Colonic mucosa (tissue), 4 donors: ENCODE measurements around the gene BBS1. TPM values are rescaled to one million over a fixed set of nuclear protein-coding genes. Genes with fewer than 3 reads are reported as not detected.
"Not testable (repeated sequence)": the region's sequence is repeated elsewhere in the genome, so short reads cannot be mapped to it uniquely, and the experiment has no call there.

Experiments
- DNase-seq: peaks from one replicate; pipeline ENCODE4 v3.0.0-alpha.2; 2020
- H3K27ac ChIP-seq: fragments of 200-600 bp; one replicate; pipeline ENCODE4 v1.8.0; 2021
- H3K27me3 ChIP-seq: fragments of 200-600 bp; one replicate; pipeline ENCODE4 v1.8.0; 2021
- H3K36me3 ChIP-seq: fragments of 200-600 bp; one replicate; pipeline ENCODE4 v1.8.0; 2021
- H3K4me1 ChIP-seq: fragments of 200-600 bp; one replicate; pipeline ENCODE4 v1.8.0; 2021; ENCODE audit warnings: mild to moderate bottlenecking
- H3K4me3 ChIP-seq: fragments of 200-600 bp; one replicate; pipeline ENCODE4 v1.8.0; 2021
- H3K9ac ChIP-seq, 2 donors: one replicate each; pipeline ENCODE4 v1.7.0; 2013; ENCODE audit warnings: control low read depth in 2 of 2, low read depth in 2 of 2, low read length in 2 of 2
- H3K9me3 ChIP-seq: fragments of 200-600 bp; one replicate; pipeline ENCODE4 v1.8.0; 2021
- intact Hi-C: fragments of 100-400 bp; cut with DNase I; formaldehyde crosslinking; loops from one replicate; pipeline ENCODE4 v1.14.1; 2022
- total RNA-seq, 2 donors: library from RNA; stranded (reverse); fragmentation: NEBNext Ultra II Directional in 1 of 2; extraction: Animal tissue kit (Norgen Biotek cat#: 25700) in 1 of 2; gene quantifications; one replicate each; pipeline ENCODE4 v1.2.1, GENCODE V29; 2021
- TF ChIP-seq, protein P1 (sequence below): fragments of 200-600 bp; IDR thresholded peaks from one replicate; pipeline ENCODE4 v1.8.0; 2022; ENCODE audit warnings: antibody characterized with exemption, mild to moderate bottlenecking
- donor health status: healthy.
- donor health status: DM: no; HTN: no; CAD: no.
- donor health status: DM: no; HTN: no; CAD: no.

BBS1 gene
- total RNA-seq, 2 donors from 2014 or later: 16.8 to 25.8 TPM

DNA sequence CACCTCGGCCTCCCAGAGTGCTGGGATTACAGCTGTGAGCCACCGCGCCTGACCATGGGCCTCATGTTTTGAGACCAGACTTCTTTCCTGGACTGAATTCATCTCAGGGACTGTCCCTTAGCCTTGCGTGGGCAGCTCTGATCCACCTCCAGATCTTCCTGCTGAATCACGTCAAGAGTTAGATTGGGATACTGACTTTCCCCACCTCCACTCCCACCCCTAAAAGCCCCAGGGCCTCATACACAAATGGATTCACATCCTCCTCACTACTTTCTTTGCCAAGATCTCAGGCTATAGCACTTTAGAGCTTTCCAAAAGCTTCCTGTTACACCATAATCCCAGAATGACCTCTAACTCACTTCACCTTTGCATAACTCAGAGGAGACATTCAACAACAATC is 70.4 kb downstream of the BBS1 start:
- no peak overlapping the region for H3K4me3 ChIP-seq
- no peaks in the 10 kb centered on the region for H3K9me3 ChIP-seq
- H3K4me1 ChIP-seq: no peaks in the 10 kb centered on the region
- DNase-seq: no peak
- TF ChIP-seq, protein P1, sequence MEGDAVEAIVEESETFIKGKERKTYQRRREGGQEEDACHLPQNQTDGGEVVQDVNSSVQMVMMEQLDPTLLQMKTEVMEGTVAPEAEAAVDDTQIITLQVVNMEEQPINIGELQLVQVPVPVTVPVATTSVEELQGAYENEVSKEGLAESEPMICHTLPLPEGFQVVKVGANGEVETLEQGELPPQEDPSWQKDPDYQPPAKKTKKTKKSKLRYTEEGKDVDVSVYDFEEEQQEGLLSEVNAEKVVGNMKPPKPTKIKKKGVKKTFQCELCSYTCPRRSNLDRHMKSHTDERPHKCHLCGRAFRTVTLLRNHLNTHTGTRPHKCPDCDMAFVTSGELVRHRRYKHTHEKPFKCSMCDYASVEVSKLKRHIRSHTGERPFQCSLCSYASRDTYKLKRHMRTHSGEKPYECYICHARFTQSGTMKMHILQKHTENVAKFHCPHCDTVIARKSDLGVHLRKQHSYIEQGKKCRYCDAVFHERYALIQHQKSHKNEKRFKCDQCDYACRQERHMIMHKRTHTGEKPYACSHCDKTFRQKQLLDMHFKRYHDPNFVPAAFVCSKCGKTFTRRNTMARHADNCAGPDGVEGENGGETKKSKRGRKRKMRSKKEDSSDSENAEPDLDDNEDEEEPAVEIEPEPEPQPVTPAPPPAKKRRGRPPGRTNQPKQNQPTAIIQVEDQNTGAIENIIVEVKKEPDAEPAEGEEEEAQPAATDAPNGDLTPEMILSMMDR: no peak
- no peak overlapping the region for H3K9ac ChIP-seq
- H3K36me3 ChIP-seq: no peaks in the 10 kb centered on the region
- no peaks in the 10 kb centered on the region for H3K27me3 ChIP-seq
- intact Hi-C loops: no loop called here
- H3K27ac ChIP-seq: no peak overlapping the region

DNA sequence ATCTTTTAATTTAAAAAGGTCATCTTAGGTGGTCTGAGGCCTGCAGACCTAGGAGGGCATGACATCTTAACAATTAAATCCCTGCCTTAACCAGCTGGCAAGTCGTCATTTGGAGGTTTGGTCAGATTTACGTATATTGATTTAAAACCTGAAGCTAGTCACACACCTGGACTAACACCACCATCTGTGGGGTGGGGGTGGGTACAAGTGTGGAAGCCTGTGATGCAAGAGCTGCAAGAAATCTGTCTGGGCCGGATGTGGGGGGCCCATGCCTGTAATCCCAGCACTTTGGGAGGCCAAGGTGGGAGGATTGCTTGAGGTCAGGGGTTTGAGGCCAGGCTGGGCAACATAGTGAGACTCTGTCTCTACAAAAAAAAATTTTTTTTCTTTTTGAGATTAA is 70.8 kb downstream of the BBS1 start:
- intact Hi-C loops: no loop called here
- Histone ChIP-seq H3K9me3 (no peaks in the 10 kb centered on the region), H3K4me1 (no peaks in the 10 kb centered on the region), H3K4me3 (no peak overlapping the region), H3K36me3 (no peaks in the 10 kb centered on the region), H3K27me3 (no peaks in the 10 kb centered on the region), H3K9ac (no peak overlapping the region), H3K27ac (no peak overlapping the region)
- no peak for DNase-seq
- TF ChIP-seq, protein P1: no peak

DNA sequence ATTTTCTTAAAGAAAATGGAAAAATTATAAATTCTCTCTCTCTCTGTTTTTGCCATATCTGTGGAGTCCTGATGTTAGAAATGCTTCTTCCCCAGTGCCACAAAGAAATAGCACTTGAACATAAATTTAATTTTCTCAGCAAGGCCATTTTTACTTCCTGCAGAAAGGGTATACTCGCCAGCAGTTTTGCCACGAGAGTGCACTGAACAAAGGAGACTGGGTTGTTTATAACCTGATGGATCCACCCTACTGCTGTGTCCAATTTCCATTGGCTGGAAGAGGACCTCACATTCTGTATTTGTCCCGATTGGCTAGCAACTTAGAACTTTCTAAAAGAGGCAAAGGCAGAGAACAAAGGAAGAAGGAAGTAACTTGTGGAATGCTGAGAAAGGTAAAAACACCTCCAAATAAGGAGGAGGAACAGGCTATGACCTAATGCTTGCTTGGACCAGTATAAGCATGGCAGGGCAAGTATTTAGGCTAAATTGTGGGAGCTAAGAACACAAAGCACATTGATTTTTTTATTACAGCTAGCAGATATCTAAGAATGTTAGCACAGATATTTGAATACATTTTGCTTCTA is 72.2 kb downstream of the BBS1 start:
- H3K9ac ChIP-seq, intact Hi-C loops, DNase-seq, H3K36me3 ChIP-seq, H3K4me3 ChIP-seq, H3K4me1 ChIP-seq, H3K27me3 ChIP-seq, H3K27ac ChIP-seq, H3K9me3 ChIP-seq: not testable (repeated sequence)

Other genes starting within 250 kb of the BBS1 start
- 100 to 1,000 TPM; 212 to 243 TPM for gene RAB1B, start 242.0 kb upstream of the BBS1 start, total RNA-seq
- under 1 TPM; 0.58 to 0.67 TPM for gene CNIH2, start 232.5 kb upstream of the BBS1 start, total RNA-seq
- gene YIF1A, start 221.5 kb upstream of the BBS1 start, total RNA-seq: 100 to 1,000 TPM in 1 of 2 donors, 10 to 100 TPM in 1; 87.4 to 159 TPM
- gene TMEM151A, start 218.7 kb upstream of the BBS1 start, total RNA-seq: under 1 TPM; 0.37 to 0.47 TPM
- gene CD248, start 193.6 kb upstream of the BBS1 start, total RNA-seq: 1 to 10 TPM; 4.9 to 8.8 TPM
- 10 to 100 TPM; 11.6 to 20.0 TPM for gene RIN1, start 174.2 kb upstream of the BBS1 start, total RNA-seq
- gene BRMS1, start 165.5 kb upstream of the BBS1 start, total RNA-seq: 10 to 100 TPM; 31.1 to 64.6 TPM
- 10 to 100 TPM; 14.2 to 20.2 TPM for gene B4GAT1, start 163.0 kb upstream of the BBS1 start, total RNA-seq
- gene SLC29A2, start 138.9 kb upstream of the BBS1 start, total RNA-seq: 10 to 100 TPM; 20.2 to 28.3 TPM
- gene NPAS4, start 89.6 kb upstream of the BBS1 start, total RNA-seq: under 1 TPM; 0.17 to 0.37 TPM
- 100 to 1,000 TPM in 1 of 2 donors, 10 to 100 TPM in 1; 55.6 to 122 TPM for gene MRPL11, start 71.8 kb upstream of the BBS1 start, total RNA-seq
- 1 to 10 TPM; 3.8 to 3.9 TPM for gene PELI3, start 43.7 kb upstream of the BBS1 start, total RNA-seq
- 100 to 1,000 TPM in 1 of 2 donors, 10 to 100 TPM in 1; 70.3 to 124 TPM for gene DPP3, start 30.2 kb upstream of the BBS1 start, total RNA-seq
- gene ZDHHC24, start 35.4 kb downstream of the BBS1 start, total RNA-seq: 10 to 100 TPM in 1 of 2 donors, 1 to 10 TPM in 1; 7.7 to 10.7 TPM
- under 1 TPM in 1 of 2 donors, not detected in 1; 0.11 TPM for gene ACTN3, start 36.3 kb downstream of the BBS1 start, total RNA-seq
- gene CTSF, start 58.0 kb downstream of the BBS1 start, total RNA-seq: 10 to 100 TPM in 1 of 2 donors, 1 to 10 TPM in 1; 3.1 to 17.3 TPM
- under 1 TPM; 0.53 to 0.62 TPM for gene CCDC87, start 82.4 kb downstream of the BBS1 start, total RNA-seq
- gene CCS, start 82.5 kb downstream of the BBS1 start, total RNA-seq: 10 to 100 TPM; 31.2 to 41.4 TPM
- gene RBM14, start 106.0 kb downstream of the BBS1 start, total RNA-seq: 100 to 1,000 TPM in 1 of 2 donors, 10 to 100 TPM in 1; 36.4 to 110 TPM
- gene RBM4, start 128.1 kb downstream of the BBS1 start, total RNA-seq: 10 to 100 TPM; 95.4 to 99.0 TPM
- 10 to 100 TPM; 14.1 to 16.5 TPM for gene RBM4B, start 167.3 kb downstream of the BBS1 start, total RNA-seq
- gene SPTBN2, start 218.6 kb downstream of the BBS1 start, total RNA-seq: 1 to 10 TPM; 3.7 to 7.1 TPM